Breast epithelium (tissue), 3 donors: Measurements from ENCODE around the gene COL9A3.

Experiments used
- CTCF ChIP-seq, 3 donors: fragments of 450-650 bp; IDR thresholded peaks; one replicate each; pipeline ENCODE4 v1.5.1; 2016 to 2017; ENCODE audit warnings: antibody characterized with exemption in 3 of 3, mild to moderate bottlenecking in 3 of 3, moderate library complexity in 3 of 3
- POLR2A ChIP-seq: fragments of 450-650 bp; IDR thresholded peaks from one replicate; pipeline ENCODE4 v1.6.1; 2016; ENCODE audit warnings: antibody characterized with exemption, mild to moderate bottlenecking, moderate library complexity

GRCh38 chr20:62787866-62788265 lies 29.0 kb upstream of the COL9A3 start:
- TF ChIP-seq POLR2A (no peak), CTCF (IDR thresholded peaks at IDR 0.05) (no peak)
